B cell (primary cell): ENCODE measurements around the gene ASCL5. TPM values are rescaled to one million over a fixed set of nuclear protein-coding genes. Genes with fewer than 3 reads are reported as not detected.

Experiments
- ATAC-seq: fragments of 200-7000 bp; cut with Tn5 transposase; one replicate; pipeline ENCODE4 v1.10.0; 2021; ENCODE audit warnings: low read depth, mild to moderate bottlenecking, moderate number of reproducible peaks, moderate library complexity
- CTCF ChIA-PET: fragments of 350-600 bp; sonication (Branson Sonifier 250); formaldehyde crosslinking; loops from one replicate; lab custom pipeline; 2021; ENCODE audit warnings: antibody characterized with exemption, inconsistent platforms; lab: Charles Lee
- POLR2A ChIA-PET: fragments of 350-600 bp; sonication (Branson Sonifier 250); formaldehyde crosslinking; loops from one replicate; lab custom pipeline; 2021; ENCODE audit warnings: antibody characterized with exemption; lab: Charles Lee
- DNase-seq: peaks from one replicate; pipeline ENCODE4 v3.0.0; 2013
- H2AFZ ChIP-seq: 2 replicates; pipeline ENCODE4 v1.6.1; 2012; ENCODE audit warnings: mild to moderate bottlenecking, low read depth, low read length; ENCODE audit not compliant: insufficient read depth, poor library complexity, severe bottlenecking
- H3K27ac ChIP-seq, 2 donors: 1 replicate in 1 of 2; 2 replicates in 1 of 2; pipeline ENCODE4 v1.5.1; 2012 to 2013; ENCODE audit warnings: low read length in 2 of 2, mild to moderate bottlenecking in 2 of 2, moderate library complexity in 1 of 2
- H3K27me3 ChIP-seq, 4 experiments: fragments of 200-600 bp in 1 of 4; sonication (generic) in 1 of 4; replicated peaks in 1 of 4; 1 replicate in 2 of 4; 2 replicates in 2 of 4; pipeline versions ENCODE4 v1.6.1 to v1.7.0; 2013 to 2016; ENCODE audit warnings: low read length in 3 of 4, mild to moderate bottlenecking in 2 of 4, mixed read lengths in 1 of 4, moderate library complexity in 1 of 4; ENCODE audit not compliant: insufficient read depth in 4 of 4, control insufficient read depth in 3 of 4; ENCODE audit errors: control extremely low read depth in 1 of 4
- H3K36me3 ChIP-seq, 2 experiments: replicated peaks in 1 of 2; 1 replicate in 1 of 2; 2 replicates in 1 of 2; pipeline versions ENCODE4 v1.6.1 to v1.7.1; 2013; ENCODE audit warnings: low read length in 1 of 2; ENCODE audit not compliant: insufficient read depth in 2 of 2, control insufficient read depth in 1 of 2; ENCODE audit errors: control extremely low read depth in 1 of 2, extremely low read depth in 1 of 2
- H3K4me1 ChIP-seq, 2 donors: fragments of 200-600 bp in 1 of 2; sonication (generic) in 1 of 2; 1 replicate in 1 of 2; 2 replicates in 1 of 2; pipeline versions ENCODE4 v1.5.1 to v1.6.1; 2013 to 2017; ENCODE audit warnings: low read length in 2 of 2; ENCODE audit not compliant: control insufficient read depth in 2 of 2, insufficient read depth in 2 of 2
- H3K4me2 ChIP-seq: replicated peaks from 2 replicates; pipeline ENCODE3; 2012; ENCODE audit warnings: mild to moderate bottlenecking, low read depth, low read length; ENCODE audit not compliant: poor library complexity, severe bottlenecking
- H3K4me3 ChIP-seq, 5 experiments: fragments of 200-600 bp in 1 of 5; sonication (generic) in 1 of 5; 1 replicate in 3 of 5; 2 replicates in 2 of 5; pipeline versions ENCODE4 v1.5.1 to v1.7.0; 2011 to 2016; ENCODE audit warnings: low read length in 4 of 5, mild to moderate bottlenecking in 4 of 5, low read depth in 2 of 5, control low read depth in 1 of 5, moderate library complexity in 1 of 5; ENCODE audit not compliant: insufficient read depth in 1 of 5; ENCODE audit errors: control extremely low read depth in 1 of 5, extremely low read depth in 1 of 5
- H3K79me2 ChIP-seq: fragments of 200-600 bp; sonication (generic); one replicate; pipeline ENCODE4 v1.6.0; 2016; ENCODE audit warnings: low read length; ENCODE audit not compliant: control insufficient read depth, insufficient read depth
- H3K9ac ChIP-seq: fragments of 200-600 bp; sonication (generic); 2 replicates; pipeline ENCODE4 v1.6.1; 2017; ENCODE audit warnings: mild to moderate bottlenecking, low read length, moderate library complexity
- H3K9me3 ChIP-seq, 3 donors: one replicate each; pipeline versions ENCODE4 v1.6.1 to v1.7.1; 2013; ENCODE audit warnings: low read length in 2 of 3; ENCODE audit not compliant: control insufficient read depth in 2 of 3, insufficient read depth in 1 of 3; ENCODE audit errors: control extremely low read depth in 1 of 3
- H4K20me1 ChIP-seq: 2 replicates; pipeline ENCODE4 v1.6.0; 2012; ENCODE audit warnings: mild to moderate bottlenecking, low read length; ENCODE audit not compliant: insufficient read depth, control insufficient read depth, poor library complexity, severe bottlenecking
- H3K27ac Mint-ChIP-seq: one replicate; pipeline ENCODE4 v1.8.0; 2021; ENCODE audit warnings: mixed read lengths
- H3K27me3 Mint-ChIP-seq: one replicate; pipeline ENCODE4 v1.8.0; 2021; ENCODE audit warnings: mixed read lengths
- H3K4me1 Mint-ChIP-seq: one replicate; pipeline ENCODE4 v1.8.0; 2021; ENCODE audit warnings: mixed read lengths
- H3K4me3 Mint-ChIP-seq: one replicate; pipeline ENCODE4 v1.8.0; 2021; ENCODE audit warnings: mixed read lengths
- H3K9me3 Mint-ChIP-seq: one replicate; pipeline ENCODE4 v1.8.0; 2022; ENCODE audit warnings: mixed read lengths; ENCODE audit not compliant: insufficient read depth
- EZH2 ChIP-seq: IDR thresholded peaks from 2 replicates; pipeline ENCODE4 v1.6.1; 2012; ENCODE audit warnings: borderline replicate concordance, low read depth, mild to moderate bottlenecking, moderate library complexity, low read length; ENCODE audit not compliant: insufficient read depth, poor library complexity, severe bottlenecking
- WGBS: methylation state at CpG from one replicate; pipeline ENCODE4 v1.1.5; 2013; ENCODE audit warnings: missing lambda C conversion rate; ENCODE audit not compliant: insufficient coverage; 5-methylcytosine and 5-hydroxymethylcytosine counted together
- intact Hi-C: fragments of 100-400 bp; cut with micrococcal nuclease; formaldehyde crosslinking; loops from one replicate; pipeline ENCODE4 v1.10.0; 2022
- polyA plus RNA-seq: library from polyadenylated mRNA; depleted of rRNA; stranded (reverse); fragments of >200 nt; gene quantifications from 2 replicates; pipeline ENCODE4 v1.2.3, GENCODE V29; 2012
- total RNA-seq, 2 donors: library from RNA; stranded (reverse); fragments of 120-200 nt in 1 of 2; gene quantifications; 1 replicate in 1 of 2; 2 replicates in 1 of 2; pipeline versions ENCODE4 v1.2.3 to v1.2.4, GENCODE V29; 2013 to 2022
- TF ChIP-seq, protein P1 (sequence below): fragments of 200-600 bp; IDR thresholded peaks from one replicate; pipeline ENCODE4 v1.8.0; 2022; ENCODE audit warnings: antibody characterized with exemption, mild to moderate bottlenecking

The ASCL5 gene
- total and polyA plus RNA-seq, 2 donors (not counting 1 experiment from before 2014, with no cell fraction given) = not detected

DNA sequence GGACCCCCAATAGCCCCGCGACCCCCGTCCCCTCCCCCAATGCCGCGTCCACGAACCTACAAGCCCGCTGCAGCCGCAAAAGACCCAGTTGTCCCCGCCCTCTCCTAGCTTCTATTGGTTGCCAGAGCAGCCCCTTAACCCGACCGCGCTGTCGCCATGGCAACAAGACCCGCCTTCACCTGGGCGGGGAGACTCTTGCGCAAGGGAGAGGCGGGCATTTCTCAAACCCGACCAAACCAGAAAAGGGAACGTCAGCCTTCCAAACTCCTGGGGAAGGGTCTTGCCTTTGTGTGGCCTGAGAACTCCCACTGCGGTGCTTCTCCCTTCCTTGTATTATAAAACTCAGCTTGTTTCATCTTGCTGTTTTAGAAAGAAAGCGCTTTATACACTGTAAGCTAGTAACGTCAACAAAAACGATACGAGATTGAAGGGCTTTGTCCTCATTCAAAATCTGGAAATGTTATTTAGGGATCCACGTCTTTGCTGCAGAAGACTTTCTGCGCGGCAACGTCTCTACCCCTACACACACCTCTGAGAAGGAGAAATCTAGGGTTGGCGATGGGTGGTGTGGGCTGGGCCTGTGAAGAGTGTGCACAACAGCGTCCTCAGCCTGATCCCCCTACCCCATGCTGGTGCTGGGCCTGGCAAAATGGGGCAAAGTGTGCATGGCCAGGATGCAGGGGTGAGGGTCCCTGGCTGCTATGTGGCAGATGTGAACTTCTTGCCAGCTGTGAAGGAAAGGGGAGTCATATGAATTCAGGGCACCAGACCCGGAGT, 27.6 kb upstream of the ASCL5 start, which contains the start of gene TMEM9:
TMEM9 (minus strand) TSS at position 86 of the 777 bp plus-strand sequence. CDS start 551 bp downstream, outside the sequence.
- TF ChIP-seq, protein P1, sequence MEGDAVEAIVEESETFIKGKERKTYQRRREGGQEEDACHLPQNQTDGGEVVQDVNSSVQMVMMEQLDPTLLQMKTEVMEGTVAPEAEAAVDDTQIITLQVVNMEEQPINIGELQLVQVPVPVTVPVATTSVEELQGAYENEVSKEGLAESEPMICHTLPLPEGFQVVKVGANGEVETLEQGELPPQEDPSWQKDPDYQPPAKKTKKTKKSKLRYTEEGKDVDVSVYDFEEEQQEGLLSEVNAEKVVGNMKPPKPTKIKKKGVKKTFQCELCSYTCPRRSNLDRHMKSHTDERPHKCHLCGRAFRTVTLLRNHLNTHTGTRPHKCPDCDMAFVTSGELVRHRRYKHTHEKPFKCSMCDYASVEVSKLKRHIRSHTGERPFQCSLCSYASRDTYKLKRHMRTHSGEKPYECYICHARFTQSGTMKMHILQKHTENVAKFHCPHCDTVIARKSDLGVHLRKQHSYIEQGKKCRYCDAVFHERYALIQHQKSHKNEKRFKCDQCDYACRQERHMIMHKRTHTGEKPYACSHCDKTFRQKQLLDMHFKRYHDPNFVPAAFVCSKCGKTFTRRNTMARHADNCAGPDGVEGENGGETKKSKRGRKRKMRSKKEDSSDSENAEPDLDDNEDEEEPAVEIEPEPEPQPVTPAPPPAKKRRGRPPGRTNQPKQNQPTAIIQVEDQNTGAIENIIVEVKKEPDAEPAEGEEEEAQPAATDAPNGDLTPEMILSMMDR = no peak
- TF ChIP-seq EZH2 = no peak
- Mint-ChIP-seq H3K4me3 (peak within 1 kb of the TSS; percentile 90), H3K9me3 (no peaks in the 10 kb centered on the region), H3K27me3 (peaks cover 14% of the 10 kb centered on the region), H3K27ac (peak within 1 kb of the TSS; percentile 86), H3K4me1 (peaks cover 18% of the 10 kb centered on the region)
- Histone ChIP-seq H3K27me3 (peaks cover 0 to 16% (median 4%) of the 10 kb centered on the region in 4 experiments), H3K9me3 (no peaks in the 10 kb centered on the region), H3K36me3 (peaks cover 0 to 10% of the 10 kb centered on the region in 2 experiments), H3K27ac (peak within 1 kb of the TSS in 1 of 2 donors; percentile 52), H3K79me2 (peaks cover 6% of the 10 kb centered on the region), H3K4me2 (peak within 1 kb of the TSS; percentile 83), H2AFZ (peak within 1 kb of the TSS; percentile 89), H3K9ac (peak within 1 kb of the TSS; percentile 68), H4K20me1 (no peaks in the 10 kb centered on the region), H3K4me1 (peaks cover 9 to 17% of the 10 kb centered on the region in 2 donors), H3K4me3 (peak within 1 kb of the TSS; percentile 19 to 81 (median 71))
- ChIA-PET CTCF (interaction anchor here (0.9 to 2.1 kb wide), 6 partner anchors 13 to 182 kb away, joined by 3 to 5 read pairs (median 3); no protein-coding TSS in a partner anchor), POLR2A (interaction anchor here (0.6 to 1.1 kb wide), 3 partner anchors 9 to 40 kb away, joined by 3 read pairs; no protein-coding TSS in a partner anchor)
- WGBS = 8% methylated on average over 16 of the region's 31 CpGs
- DNase-seq (peak; percentile 96), ATAC-seq (peak; percentile 98)
- intact Hi-C loops = loop anchor here (1.0 to 10.0 kb wide), 3 partner anchors 16 to 990 kb away; partner anchors contain the start of gene ARL8A
